HG02623 (cell line): ENCODE data around the gene DGCR6.
"Not testable (repeated sequence)": the region's sequence is repeated elsewhere in the genome, so short reads cannot be mapped to it uniquely, and the experiment has no call there.

Experiments used
- ATAC-seq: cut with Tn5 transposase; IDR thresholded peaks from one replicate; pipeline ENCODE4 v1.9.1; 2021; ENCODE audit warnings: moderate library complexity; ENCODE audit not compliant: unreplicated experiment

Gene DGCR6

DNA sequence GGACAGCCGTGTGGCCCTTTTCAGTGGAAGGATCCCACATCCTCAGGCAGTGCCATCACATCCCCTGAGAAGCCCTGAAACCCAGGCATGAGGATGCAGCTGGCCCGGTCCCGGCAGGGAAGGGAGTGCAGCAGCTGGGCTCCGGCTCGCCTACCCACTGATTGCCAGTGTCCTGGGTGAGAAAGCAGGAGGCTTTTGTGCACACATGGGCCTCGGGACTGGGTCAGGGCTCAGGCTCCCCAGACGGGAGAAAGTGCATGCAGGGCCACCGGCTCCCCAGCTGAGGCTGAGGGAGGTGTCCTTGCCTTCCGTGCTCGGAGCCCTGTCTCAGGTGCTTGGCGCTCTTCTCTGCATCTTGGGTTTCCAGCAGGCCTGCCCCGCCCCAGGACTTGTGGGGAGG, 53.6 kb downstream of the DGCR6 start:
- not testable (repeated sequence) for ATAC-seq

- ATAC-seq, result not testable (repeated sequence)
Observed at GRCh38 chr22:18960166-18960820, 54.2 kb downstream of the DGCR6 start.

- not testable (repeated sequence) for ATAC-seq
Observed at GRCh38 chr22:18961201-18961600, 55.1 kb downstream of the DGCR6 start.
